GM19240 (cell line): Measurements from ENCODE around the gene CST1.
"Not testable (repeated sequence)": the region's sequence is repeated elsewhere in the genome, so short reads cannot be mapped to it uniquely, and the experiment has no call there.

ENCODE experiments used
- DNase-seq: peaks from one replicate; pipeline ENCODE4 v3.0.0; 2011; ENCODE audit warnings: low spot score; ENCODE audit not compliant: insufficient read length

CST1 gene, protein sequence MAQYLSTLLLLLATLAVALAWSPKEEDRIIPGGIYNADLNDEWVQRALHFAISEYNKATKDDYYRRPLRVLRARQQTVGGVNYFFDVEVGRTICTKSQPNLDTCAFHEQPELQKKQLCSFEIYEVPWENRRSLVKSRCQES

DNA sequence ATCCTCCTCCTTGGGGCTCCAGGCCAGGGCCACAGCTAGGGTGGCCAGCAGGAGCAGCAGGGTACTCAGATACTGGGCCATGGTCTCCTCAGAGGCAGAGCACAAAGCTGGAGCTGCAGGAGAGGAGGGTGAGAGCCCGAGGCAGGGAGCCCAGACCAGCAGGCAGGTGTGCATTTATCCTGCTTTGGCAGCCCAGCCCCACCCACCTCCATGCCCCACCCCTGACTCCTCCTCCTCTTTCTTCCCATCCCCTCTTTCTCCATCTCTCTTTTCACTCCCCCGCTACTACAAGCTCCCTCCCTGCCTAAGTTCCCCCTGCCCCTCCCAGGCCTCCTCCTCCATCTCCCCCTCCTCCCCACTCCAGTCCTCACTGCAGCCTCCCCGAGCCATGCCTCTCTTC, at the start of gene CST1:
CST1 (minus strand) TSS at position 150 of the 400 bp plus-strand sequence; CDS start at position 81, 69 bp downstream.
- DNase-seq = not testable (repeated sequence)

DNA sequence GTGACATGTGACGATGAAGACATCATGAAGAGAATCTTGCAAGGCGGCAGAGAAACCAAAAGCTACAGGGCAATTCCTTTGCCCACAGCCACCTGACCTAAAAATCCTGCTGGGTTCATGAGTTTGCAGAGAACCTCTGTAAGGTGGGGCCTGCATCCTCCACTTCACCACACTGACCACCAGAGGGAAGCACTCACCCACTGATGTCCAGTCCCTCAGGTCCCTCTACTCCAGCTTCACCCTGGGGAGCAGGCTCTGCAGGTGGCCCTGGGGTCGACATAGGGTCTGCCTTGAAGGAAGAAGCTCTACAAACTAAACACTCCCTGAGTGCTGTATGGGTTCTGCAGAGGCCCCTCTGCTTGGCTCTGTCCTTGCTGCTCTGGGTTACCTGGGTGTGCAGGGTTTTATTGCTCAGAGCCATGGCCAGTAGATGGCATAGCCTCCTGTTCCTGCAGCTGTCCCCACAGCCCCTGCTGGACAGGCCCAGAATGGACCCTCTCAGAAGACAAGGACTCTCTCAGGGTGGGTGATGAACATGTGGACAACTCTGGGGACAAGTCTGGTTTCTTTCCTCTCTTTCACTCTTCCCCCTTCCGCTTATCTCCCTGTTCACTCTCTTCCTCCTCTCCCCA, 48.6 kb upstream of the CST1 start:
- not testable (repeated sequence) for DNase-seq

DNA sequence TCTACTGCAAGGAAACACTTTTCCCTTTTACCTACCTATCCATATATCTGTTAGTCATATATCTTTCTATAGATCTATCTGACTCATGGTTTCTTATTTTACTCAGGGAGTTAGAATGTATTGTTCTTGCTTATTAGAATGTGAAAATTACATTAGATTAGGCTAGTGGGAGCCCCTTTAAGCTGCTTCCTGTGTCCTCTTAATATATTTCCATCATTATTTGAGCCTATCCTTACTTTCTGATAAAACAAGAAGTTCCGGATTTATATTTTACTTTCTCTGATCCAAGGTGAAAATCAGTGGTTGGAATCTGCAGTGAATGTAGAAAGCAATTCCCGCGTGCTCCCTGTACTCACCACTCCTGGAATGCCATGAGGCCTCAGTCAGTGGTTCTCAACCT, 44.8 kb upstream of the CST1 start:
- no peak for DNase-seq

DNA sequence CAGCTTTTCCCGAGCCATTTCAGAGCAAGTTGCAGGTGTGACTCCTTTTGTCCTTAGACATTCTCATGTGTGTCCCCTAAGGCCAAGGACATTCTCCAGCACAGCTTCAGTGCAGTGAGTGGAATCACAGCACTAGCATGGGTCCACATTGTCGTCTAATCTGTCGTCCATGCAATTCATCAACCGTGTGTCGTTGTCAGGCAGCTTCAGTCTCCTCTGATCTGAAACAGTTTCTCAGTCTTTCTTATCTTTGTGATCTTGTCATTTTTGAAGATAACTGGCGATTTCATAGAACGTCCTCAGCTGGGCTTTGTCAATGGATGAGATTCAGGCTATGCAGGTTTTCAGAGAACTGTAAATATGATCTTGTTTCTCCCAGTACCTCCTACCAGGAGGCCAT, 44.1 kb upstream of the CST1 start:
- DNase-seq = no peak

DNA sequence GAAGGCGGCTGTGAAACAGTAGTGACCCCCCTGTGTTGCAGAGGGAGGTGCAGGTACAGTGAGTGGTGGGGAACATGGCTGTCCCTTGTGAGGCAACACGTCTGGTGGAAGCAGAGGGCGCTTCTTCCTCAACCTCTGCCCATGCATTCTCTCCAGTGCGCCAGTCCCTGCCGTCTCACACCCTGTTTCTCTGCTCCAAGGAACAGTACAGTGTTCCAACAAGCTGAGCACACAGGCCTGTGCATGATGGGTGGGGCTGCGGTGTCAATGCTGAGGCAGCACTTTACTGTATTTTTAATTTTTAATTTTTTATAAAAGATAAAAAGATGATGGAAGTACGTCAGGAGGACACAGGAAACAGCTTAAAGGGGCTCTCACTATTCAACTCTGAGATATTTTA, 43.3 kb upstream of the CST1 start:
- no peak for DNase-seq

DNA sequence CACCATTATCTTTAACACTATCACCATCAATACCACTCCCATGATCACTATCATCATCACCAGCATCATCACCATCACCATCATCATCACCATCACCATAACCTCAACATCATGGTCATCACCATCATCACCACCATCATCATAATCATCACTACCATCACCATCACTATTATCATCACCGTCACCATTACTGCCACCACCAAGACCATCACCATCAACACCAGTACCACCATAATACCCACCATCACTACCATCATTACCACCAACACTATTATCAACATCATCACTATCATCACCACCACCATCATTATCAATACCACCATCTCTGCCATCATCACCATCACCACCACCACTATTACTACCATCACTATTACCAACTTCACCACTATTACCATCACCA, 32.7 kb upstream of the CST1 start:
- no peak for DNase-seq

DNA sequence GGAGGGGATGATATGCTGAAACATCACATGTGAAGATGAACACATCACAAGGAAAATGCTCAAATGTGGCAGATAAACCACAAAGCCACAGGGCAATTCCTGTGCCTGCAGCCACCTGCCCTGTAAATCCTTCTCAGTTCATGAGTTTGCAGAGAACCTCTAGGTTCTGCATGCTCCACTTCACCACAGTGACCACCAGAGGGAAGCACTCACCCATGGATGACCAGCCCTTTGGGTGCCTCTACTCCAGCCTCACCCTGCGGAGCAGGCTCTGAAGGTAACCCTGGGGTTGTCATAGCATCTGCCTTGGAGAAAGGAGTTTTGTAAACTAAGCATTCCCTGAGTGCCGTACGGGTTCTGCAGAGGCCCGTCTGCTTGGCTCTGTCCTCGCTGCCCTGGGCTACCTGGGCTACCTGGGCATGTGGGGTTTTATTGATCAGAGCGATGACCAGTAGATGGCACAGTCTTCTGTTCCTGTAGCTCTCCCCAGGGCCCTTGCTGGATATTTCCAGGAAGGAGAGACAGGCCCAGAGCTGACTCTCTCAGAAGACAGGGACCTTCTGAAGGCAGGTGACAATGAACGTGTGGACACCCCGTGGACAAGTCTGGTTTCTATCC, 31.7 kb upstream of the CST1 start:
- no peak for DNase-seq

DNA sequence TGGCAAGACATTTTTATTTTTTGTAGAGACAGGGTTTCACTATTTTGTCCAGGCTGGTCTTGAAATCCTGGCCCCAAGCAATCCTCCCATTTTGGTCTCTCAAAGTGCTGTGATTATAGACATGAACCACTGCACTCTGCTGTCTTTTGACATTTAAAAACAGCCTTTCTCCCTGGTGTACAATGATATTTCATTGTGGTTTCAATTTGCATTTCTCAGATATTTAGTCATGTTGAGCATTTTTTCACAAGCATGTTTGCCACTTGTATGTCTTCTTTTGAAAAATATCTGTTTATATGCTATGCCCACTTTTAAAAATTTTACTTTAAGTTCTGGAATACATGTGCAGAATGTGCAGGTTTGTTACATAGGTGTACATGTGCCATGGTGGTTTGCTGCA, 27.9 kb upstream of the CST1 start:
- not testable (repeated sequence) for DNase-seq

DNA sequence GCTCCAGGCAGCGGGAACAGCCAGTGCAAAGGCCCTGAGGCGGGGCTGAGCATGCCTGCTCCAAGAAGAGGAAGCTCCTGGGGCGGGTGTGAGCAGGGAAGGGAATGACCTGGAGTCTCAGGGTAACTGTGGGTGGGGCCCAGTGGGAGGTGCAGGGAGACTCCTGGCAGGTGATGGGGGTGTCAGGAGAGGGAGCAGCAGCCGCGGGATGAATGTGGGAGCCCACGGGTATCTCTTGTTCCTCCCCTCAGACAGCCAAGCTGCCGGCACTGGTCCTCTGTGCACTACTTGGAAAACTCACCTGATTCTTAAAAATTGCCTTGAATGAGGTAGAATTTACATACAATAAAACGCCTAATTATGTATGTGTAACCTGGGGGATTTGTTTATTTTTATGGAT, 26.6 kb upstream of the CST1 start:
- DNase-seq = not testable (repeated sequence)

DNA sequence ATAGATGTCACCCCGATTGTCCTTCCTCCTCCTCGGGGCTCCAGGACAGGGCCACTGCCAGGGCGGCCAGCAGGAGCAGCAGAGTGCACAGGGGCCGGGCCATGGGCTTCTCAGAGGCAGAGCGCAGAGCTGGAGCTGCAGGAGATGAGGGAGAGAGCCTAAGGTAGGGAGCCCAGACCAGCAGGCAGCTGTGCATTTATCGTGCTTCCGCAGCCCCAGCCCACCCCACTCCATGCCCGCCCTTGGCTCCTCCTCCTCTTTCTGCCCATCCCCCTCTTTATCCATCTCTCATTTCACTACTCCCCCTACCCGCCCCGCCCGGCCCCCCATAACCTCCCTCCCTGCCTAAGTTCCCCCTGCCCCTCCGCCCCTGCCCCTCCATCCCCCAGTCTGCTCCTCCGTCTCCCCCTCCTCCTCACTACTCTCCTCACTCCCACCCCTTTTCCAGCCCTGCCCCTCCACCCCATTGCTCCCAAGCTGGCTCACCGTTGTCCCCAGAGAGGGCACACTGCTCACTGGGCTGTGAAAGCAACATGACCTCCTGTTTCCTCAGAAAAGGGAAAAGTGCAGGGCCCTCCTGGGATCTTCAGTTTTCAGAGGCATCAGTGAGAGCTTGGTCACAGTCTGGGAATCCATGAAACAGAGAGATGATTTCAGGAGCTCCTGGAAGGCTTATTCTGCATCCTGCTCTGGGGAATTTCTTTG, 25.5 kb upstream of the CST1 start:
- DNase-seq = no peak

DNA sequence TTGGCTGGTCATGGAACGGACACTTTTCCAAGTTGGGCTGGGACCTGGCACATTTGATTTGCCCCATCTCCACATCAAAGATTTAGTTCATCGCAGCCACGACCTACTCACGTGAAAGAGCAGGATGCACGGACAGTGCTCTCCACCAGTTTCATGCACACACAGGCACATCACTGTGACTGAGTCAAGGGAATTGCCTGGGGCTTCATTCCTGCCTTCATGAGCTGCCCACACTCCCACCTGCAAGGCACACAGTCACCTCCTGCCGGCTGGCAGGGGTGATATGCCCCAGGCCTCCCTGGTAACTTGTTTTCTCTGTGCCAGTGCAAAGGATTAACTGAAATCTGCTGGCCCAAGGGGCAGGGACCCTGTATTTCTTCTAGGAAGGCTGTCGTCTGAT, 23.3 kb upstream of the CST1 start:
- DNase-seq = no peak

DNA sequence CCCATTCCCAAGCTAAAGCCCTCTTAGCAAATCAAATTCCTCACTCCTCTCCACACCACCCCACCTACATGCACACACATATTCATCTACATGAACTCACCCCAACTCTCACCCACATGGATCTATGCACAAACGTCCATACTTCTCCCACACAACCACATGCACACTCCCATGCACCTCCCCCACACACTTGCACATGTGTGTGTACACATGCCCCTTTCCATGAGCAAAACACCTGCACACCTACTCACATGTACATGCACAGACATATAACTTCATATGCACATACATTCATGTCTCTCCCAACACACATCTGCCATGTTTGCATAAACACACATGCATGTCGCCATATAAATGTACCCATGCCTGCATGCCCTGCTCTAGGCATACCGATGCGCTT, 22.8 kb upstream of the CST1 start:
- no peak for DNase-seq

DNA sequence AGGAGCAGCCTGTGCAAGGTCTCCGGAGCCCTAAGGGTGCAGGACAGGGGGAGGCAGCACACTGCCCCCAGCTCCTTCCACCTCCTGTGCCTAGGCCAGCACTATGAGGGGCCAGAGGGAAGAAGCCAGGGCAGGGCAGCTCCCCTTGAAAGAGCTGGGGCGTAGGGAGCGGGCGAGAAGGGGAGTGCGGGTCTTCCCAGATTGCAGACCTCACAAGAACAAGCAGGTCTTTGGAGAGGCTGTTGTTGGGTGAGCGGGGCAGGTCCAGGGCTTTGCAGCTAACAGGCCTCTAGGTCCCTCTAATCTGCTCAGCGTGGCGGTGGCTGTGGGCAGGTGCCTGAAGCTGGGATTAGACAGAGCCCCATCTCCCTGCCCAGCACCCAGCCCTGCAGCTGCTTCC, 22.4 kb upstream of the CST1 start:
- no peak for DNase-seq

DNA sequence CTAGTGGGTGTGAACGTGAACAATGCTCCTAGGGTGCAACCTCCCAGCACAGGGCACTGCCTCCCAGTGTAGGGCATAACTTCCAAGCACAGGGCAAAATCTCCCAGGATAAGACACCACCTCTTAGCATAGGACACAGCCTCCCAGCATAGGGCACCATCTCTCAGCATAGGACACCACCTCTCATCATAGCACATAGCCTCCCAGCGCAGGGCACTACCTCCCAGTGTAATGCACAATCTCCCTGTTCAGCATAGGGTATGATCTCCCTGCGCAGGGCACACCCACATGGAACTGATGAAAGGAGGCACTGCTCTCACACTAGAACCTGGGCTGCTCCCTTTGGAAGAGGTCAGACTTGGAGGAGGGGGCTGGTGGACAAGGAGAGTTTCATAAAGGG, 21.3 kb upstream of the CST1 start:
- DNase-seq = no peak

DNA sequence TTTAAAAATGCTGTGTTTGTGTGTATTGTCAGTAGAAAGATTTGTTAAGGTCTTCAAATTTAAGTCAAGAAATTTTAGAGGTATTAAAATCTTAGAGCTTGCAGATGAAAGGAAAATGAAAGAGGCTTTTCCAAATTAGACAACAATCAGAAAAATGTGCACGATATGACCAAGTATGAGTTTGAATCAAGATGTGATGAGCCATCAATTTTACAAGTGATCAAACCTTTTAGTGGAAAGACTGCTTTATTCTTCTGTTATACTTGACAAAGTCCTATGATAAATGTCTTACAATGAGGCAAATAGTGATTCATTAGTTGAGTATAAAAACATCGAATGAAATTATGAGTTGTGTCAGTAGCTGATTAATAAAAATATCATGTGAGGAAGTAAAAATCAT, 19.6 kb upstream of the CST1 start:
- no peak for DNase-seq

DNA sequence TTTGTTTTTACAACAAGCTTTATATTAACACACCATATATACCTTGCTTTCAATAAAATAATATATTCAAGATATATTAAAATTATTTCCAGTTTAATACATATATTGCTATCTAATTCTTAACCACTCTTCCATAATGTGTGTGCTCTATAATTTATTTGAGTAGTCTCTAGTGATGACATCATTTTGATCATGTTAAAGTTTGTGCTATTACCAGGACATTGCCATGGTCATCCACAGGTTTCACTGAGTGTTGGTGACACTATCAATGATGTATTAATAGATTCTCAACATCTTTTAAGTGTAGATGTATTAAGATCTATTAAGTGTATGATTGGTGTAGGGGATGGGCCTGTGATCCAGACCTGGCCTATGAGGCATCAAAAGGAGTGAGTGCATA, 17.8 kb upstream of the CST1 start:
- not testable (repeated sequence) for DNase-seq

DNA sequence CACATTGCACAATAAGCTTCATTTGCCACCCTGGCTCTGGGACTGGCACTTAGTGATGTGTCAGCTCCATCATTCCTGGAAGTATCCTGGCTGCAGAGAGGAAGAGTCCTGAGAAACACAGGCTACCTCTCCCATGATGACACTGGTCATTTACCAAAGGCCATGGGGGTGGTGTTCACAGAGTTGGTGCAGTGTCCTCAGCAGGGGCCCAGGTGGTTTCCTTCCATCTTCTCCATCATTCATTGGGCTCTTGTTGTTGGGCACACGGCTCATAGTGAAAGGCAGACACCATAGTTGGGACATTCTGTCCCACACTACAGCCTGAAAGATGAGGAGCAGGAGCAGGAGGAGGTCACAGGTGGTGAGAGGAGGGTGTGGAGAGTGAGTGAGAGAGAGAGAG, 15.8 kb upstream of the CST1 start:
- DNase-seq = no peak

DNA sequence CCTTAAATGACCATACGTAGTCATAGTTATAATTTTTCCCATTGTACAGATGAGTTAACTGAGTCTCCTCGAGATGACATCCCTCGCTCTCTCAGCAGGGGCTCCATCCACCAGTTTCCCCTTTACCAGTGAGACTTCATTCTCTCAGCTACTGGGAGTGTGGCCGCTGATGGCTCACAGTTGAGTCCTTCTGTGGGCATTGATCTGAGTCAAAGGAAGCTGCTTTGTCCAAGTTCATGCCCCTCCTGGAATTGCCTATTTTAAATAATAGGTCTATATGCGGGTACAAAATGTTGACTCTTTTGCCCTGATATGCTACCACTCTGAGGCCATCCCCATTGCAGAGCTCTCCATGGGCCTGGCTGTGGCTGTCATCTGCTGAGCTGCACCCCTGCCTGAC, 14.8 kb upstream of the CST1 start:
- DNase-seq = no peak

DNA sequence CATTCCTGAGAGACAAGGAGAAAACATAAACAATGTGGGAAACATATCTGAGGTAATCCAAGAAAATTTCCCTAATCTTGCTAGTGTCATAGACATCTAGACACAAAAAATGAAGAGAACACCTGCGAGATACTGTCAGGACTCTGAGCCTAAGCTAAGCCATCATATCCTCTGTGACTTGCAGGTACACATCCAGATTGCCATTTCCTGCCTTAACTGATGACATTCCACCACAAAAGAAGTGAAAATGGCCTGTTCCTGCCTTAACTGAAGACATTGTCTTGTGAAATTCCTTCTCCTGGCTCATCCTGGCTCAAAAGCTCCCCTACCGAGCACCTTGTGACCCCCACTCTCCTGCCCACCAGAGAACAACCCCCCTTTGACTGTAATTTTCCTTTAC, 13.9 kb upstream of the CST1 start:
- not testable (repeated sequence) for DNase-seq

DNA sequence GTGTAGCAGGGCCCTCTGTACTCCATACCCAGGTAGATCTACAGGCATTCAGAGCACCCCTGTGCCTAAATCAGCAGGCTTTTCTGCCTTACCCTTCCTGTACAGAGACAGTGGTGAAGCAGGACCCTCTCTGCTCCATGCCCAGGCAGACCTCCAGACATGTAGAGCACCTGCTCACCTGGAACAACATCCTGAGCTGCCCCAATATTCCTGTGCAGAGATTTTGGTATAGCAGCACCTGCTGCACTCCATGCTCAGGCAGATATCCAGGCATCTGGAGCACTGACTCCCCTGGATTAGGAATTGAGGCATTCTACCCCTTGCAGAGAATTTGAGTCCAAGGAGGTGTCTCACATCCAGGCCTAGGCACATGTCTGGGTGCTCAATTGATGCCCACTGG, 12.6 kb upstream of the CST1 start:
- DNase-seq = no peak

DNA sequence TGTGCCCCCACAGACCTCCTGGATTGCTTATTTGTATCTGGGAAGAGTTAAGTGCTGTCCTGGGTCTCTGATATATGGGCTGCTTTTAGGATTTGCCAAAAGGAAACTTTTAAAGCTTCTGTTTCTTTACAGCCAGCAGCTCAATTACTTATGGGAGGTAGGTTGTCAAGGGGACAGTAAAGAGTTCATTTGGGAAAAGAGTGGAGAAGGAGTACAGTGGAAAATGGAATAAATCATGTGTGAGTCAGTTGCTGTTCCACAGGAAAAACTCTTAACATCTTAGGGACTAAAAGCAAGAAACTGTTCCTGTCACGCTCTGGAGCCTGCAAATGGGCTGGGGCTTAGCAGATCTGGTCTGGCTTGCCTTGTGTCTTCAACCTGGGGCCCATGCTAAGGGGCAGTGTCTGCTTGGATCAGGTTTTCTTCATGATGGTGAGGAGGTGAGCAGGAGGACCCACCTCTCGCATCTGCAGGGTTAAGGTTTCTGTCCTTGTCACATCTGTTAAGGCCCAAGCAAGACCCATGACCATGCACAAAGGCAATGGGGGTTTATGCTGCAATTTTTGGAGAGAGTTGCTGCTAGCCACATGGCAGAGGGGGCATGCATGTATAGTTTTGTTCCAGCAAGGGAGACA, 8.7 kb upstream of the CST1 start:
- no peak for DNase-seq

DNA sequence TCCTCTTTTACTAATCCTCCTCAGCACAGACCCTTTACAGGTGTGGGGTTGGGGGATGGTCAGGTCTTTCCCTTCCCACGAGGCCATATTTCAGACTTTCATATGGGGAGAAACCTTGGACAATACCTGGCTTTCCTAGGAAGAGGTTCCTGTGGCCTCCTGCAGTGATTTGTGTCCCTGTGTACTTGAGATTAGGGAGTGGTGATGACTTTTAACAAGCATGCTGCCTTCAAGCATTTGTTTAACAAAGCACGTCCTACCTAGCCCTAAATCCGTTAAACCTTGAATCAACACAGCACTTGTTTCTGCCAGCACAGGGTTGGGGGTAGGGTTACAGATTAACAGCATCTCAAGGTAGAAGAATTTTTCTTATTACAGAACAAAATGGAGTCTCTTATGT, 6.1 kb upstream of the CST1 start:
- DNase-seq = not testable (repeated sequence)
